GM08714 (cell line): ENCODE measurements around the gene MYCBP2.
"Not testable (repeated sequence)": the region's sequence is repeated elsewhere in the genome, so short reads cannot be mapped to it uniquely, and the experiment has no call there.

Source experiments
- H3K4me3 ChIP-seq: fragments of 200-500 bp; sonication (Bioruptor generic); 2 replicates; pipeline ENCODE4 v1.5.1; 2014; ENCODE audit warnings: mild to moderate bottlenecking, low read length, inconsistent platforms
- ZNF274 ChIP-seq: IDR thresholded peaks from 2 replicates; pipeline ENCODE4 v1.6.1; 2012; ENCODE audit warnings: mild to moderate bottlenecking, low read depth, low read length

The MYCBP2 gene

DNA sequence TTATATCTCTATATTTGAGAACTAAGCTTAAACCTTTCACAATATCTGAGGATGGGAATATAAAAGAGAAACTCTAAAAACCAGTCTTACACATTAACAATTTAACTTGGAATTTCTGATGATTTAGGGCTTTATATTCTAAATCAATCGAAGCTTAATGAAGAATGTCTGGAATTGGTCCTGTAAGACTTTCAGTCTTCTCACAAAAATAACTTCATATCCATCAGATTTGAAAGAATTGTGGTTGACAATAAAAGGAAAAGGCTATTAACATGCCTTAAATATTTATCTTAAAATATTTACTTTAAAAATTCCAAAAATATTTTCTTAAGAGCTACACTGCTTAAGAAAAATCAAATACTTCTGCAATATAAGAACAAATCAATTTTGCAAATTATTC, 27.3 kb downstream of the MYCBP2 start:
- no peak overlapping the region for H3K4me3 ChIP-seq
- TF ChIP-seq ZNF274, result no peak

DNA sequence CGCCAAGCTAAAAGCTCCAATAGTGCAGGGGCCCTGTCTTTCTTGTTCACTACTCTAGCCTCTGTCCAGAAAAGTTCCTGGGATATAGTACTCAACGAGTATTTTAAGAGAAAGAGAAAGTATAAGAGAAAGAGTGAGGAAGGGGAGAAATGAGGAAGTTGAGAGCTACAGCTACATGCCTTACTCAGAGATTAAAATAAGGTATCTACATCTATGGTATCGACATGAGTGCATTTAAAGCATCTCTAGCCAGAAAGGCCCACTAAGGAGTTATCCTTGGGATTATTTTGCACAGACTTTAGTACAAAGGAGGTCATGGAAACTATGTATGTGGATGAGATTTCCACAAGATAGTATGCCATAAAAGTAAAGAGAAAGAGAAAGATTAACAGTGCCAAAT, 28.5 kb downstream of the MYCBP2 start:
- H3K4me3 ChIP-seq, result no peak overlapping the region
- no peak for TF ChIP-seq ZNF274

DNA sequence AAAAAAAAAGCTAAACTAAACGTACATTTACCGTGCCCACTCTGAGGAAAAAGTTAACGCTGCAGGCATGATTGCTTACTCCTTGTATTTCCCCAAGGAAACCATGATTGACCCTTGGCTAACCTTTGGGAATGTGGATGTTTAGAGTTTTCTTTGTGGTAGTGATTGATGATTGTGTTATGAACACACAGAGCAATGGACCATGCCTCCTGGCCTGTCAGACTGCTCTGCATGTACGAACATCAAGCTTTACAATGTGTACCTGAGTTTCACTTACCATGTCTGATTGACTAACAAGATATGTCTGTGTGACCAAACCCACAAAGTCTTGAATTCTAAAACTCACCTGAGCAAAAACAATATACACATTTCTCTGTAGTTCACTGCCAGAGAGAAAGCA, 35.1 kb downstream of the MYCBP2 start:
- H3K4me3 ChIP-seq, result no peak overlapping the region
- no peak for TF ChIP-seq ZNF274

DNA sequence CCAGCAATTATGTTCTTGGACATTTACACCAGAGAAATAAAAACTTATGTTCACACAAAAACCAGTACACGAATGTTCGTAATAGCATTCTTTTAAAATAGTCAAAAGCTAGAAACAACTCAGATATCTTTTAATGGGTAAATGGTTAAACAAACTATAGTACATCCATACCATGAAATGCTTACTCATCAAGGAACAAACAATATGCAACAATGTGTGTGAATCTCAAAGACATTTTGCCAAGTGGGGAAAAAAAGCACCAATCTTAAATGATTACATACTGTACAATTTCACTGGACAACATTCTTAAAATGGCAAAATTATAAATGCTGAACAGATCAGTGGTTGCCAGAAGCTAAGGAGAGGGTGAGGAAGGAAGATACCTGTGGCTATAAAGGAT, 36.6 kb downstream of the MYCBP2 start:
- H3K4me3 ChIP-seq, result no peak overlapping the region
- no peak for TF ChIP-seq ZNF274

DNA sequence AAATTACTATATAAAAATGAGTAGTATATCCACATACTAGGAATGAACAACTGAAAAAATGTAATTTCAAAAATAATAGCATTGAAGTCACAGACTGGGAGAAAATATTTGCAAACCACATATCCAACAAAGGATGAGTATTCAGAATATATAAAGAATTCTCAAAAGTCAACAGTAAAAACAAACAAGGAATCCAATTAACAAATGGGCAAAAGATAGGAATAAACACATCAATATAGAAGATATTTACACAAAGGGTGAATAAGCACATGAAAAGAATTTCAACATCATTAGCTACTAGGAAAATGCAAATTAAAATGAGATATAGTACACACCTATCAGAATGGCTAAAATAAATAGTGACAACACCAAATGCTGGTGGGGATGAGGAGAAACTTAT, 37.0 kb downstream of the MYCBP2 start:
- no peak overlapping the region for H3K4me3 ChIP-seq
- no peak for TF ChIP-seq ZNF274

DNA sequence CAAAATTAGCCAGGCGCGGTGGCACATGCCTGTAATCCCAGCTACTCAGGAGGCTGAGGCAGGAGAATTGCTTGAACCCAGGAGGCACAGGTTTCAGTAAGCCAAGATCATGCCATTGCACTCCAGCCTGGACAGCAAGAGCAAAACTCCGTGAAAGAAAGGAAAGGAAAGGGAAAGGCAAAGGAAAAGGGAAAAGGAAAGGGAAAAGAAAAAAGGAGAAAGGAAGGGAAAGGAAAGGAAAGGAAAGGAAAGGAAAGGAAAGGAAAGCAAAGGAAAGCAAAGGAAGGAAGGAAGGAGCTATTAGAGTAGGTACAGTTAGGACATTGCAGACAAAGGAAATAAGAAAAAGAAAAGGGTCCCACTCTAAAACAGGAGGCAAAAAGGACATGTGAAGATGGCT, 41.3 kb downstream of the MYCBP2 start:
- H3K4me3 ChIP-seq, result not testable (repeated sequence)

DNA sequence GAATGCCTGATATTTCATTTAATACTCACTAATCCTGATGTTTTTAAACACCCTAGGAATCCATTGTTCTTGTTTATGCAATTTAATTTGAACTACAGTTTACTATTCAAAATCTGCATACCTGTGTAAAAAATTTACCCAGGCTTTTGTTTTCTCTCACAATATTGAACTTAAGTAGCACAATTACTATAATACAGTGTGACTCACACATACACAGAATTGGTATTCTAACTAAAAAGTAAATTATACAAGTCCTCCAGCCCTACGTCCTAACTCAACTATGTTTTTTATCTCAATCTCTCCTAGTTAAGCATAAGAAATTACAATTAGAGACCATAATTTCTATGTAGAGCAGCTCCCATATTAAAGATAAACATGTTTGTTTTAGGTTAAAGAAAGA, 41.8 kb downstream of the MYCBP2 start:
- no peak overlapping the region for H3K4me3 ChIP-seq
- no peak for TF ChIP-seq ZNF274

DNA sequence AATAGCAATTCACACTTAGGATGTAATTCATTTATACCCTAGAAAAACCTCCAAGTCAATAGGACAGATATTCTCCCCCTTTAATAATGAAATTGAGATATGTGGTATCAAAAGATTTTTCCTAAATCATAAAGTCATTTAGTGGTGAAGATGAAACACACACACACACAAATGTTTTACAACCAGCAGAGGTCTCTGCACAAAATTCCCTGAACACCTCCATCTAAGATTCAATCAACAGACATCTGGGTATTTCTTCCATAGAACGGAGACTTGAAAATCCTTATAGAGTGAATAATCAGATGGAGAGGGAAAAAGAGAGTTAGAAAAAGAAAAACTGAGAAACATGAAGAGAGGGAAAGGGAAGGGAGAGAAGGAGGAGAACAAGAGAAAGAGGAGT, 52.8 kb downstream of the MYCBP2 start:
- no peak overlapping the region for H3K4me3 ChIP-seq
- TF ChIP-seq ZNF274, result no peak

DNA sequence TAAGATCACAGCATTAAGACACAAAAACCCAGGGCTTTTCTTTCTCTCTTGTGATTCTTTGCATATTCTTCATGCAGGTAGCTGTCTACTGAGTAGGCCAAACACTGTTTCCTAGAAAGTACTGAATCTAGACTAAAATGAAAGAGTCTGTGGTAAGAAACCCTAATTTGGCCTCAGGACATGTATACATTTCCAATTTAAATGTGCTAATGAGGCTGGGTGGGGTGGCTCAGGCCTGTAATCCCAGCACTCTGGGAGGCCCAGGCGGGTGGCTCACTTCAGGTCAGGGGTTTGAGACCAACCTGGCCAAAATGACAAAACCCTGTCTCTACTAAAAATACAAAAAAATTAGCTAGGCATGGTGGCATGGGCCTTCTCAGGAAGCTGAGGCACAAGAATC, 57.8 kb downstream of the MYCBP2 start:
- no peak for TF ChIP-seq ZNF274
- H3K4me3 ChIP-seq, result no peak overlapping the region

DNA sequence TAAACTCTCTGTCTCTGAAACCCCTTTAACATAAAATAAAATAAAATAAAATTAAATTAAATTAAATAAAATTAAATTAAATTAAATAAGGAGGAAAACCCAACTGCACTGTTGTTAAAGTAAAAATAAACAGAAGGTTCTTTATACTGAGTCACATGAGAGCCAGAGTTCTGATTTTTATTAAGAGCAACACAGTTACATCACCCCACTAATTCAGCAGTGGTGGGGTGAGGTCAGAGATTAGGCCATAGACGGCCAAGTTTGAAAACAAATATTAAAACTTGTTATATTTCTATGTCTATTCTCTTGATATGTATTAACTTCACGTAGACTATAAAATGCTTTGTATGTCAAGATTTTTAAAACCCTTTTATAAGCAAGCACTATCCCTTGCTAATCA, 59.5 kb downstream of the MYCBP2 start:
- TF ChIP-seq ZNF274, result no peak
- no peak overlapping the region for H3K4me3 ChIP-seq

DNA sequence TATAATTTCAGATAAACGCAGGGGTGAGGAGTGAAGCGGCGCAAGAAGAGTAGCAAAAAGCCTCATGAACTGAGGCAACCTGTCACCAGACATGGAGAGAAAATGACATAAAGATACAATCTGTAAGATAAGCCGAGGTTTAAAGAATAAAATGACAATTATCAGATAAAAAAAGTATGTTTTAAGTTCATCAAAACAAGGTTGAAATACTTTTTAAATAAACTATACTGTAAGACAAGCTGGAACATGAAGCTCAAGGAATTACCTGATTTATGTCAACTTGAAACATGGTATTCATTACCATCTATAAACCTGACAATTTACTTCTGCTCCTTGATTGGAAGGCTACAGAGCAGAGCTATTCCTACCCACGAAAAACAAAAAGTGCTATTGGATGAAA, 61.6 kb downstream of the MYCBP2 start:
- TF ChIP-seq ZNF274, result no peak
- no peak overlapping the region for H3K4me3 ChIP-seq

DNA sequence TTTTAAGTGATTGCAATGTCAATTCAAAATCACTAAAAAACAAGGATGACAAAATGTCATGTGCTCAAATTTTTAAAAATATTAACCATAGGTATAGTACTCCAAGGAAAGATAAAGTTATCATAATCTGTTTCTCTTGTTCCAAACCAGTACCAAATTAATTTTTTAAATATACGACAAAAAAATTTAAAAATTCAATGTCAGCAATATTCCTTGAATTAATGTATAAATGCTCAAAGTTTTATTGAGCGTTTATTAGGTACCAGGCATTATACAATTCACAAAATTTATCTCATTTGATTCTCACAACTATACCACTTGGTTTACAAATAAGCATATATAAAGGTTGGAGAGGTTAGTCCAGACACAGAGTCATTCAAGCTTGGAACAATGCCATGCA, 64.7 kb downstream of the MYCBP2 start:
- no peak overlapping the region for H3K4me3 ChIP-seq
- TF ChIP-seq ZNF274, result no peak

DNA sequence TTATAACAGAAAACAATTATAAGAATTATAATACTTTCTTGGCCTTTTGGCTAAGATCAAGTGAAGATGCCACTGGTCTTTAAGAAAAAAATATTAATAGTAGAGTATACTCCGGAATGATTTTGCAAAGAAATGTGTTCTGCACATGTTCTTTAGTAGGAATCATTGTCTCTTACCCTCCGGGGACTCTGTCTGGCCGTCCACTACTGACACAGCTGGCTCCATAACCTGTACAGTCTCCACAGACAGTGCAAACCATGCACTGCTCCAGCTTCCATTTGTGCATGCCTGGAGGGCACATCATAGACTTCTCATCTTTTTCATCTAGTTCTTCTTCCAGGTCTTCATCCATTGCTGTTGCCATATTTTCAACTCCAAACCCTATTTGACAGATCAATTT, 75.9 kb downstream of the MYCBP2 start:
- TF ChIP-seq ZNF274, result no peak
- no peak overlapping the region for H3K4me3 ChIP-seq

DNA sequence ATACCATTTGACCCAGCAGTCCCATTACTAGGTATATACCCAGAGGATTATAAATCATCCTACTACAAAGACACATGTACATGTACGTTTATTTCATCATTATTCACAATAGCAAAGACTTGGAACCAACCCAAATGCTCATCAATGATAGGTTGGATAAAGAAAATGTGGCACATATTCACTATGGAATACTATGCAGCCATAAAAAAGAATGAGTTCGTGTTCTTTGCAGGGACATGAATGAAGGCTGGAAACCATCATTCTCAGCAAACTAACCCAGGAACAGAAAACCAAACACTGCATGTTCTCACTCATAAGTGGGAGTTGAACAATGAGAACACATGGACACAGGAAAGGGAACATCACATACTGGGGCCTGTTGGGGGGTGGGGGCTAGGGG, 81.7 kb downstream of the MYCBP2 start:
- not testable (repeated sequence) for H3K4me3 ChIP-seq

DNA sequence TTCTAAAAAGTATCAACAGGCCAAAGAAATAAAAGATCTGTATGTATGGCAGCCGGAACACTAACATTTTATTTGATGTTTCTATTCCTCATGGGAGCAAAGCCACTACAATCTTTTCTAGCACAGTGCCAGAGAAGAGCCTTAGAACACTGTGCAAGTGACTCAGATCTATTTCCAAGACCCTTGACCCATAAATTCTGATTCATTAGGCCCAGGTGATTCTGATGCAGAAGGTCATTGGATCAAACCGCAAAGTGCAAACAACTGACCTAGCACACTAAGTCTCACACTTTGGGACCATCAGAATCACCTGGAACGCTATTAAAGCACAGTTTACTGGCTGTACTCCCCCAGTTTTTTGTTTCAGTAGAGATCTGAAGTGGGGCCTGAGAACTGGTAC, 87.6 kb downstream of the MYCBP2 start:
- no peak overlapping the region for H3K4me3 ChIP-seq
- TF ChIP-seq ZNF274, result no peak

DNA sequence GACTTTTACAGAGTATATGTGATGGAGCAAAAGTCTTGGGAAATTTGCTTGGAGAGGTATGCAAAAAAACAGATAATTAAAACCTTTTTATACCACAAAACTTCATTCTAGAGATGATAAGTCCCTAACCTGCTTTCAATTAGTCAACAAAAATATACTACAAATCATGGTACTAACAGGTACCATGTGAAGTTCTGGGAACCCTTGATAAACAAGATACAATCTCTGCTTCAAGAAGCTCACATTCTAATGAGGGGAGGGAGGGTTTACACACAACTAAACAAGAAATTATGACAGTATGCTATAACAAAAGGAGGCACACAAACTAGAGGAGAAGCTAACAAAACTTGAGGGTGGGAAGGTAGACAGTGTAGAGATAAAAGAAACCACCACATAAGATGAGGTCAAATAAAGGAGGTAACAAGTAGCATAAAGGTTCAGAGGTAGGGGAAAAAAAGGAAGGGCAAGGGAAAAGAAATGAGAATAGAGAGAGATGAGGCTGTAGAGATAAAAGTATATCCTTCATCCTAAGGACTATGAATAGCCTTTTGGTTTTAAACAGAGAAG, 91.4 kb downstream of the MYCBP2 start:
- no peak overlapping the region for H3K4me3 ChIP-seq
- no peak for TF ChIP-seq ZNF274

DNA sequence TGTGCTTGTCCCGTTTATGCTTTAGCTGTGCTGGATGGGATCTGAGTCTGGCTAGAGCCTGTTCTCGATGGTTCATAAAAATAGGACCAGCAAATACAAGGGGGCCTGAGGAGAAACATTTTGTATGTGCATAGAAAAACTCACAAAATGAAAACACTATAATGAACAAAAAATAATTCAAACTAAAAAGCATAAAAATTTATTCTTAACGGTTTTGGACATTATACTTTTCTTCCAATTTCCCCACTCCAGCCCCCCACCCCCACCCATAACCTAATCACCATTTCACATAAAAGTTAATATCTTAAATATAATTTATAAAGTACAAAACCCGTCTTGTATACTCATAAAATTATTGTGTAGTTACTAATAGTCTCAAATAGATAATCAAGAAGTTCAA, 93.7 kb downstream of the MYCBP2 start:
- H3K4me3 ChIP-seq, result no peak overlapping the region
- TF ChIP-seq ZNF274, result no peak
